Midbrain (tissue), 1 donor: Measurements from ENCODE around the gene CACNA2D2.
A peak's percentile ranks its signal among the peaks of the same experiment; 100 is the strongest.

Experiments
- DNase-seq: peaks from one replicate; lab custom pipeline; 2025; lab: John Stamatoyannopoulos, UW

The CACNA2D2 gene

DNA sequence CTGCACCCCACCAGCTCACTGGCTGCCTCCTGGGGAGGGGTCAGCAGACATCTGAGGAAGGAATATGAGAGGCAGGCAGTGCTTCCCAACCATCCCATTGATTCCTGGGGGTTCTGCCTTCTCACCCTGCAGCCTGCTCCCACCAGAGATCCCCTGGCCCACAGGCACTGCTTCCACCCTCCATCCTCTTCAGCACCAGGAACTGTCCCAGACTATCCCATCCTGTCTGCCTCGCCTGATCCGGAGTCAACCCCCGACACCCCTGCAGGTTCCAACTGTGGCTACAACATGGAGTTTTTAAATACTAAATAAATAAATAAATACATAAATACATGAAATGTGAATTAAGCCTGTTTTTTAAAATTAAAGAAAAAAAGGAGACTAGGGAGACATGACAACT, 43.6 kb downstream of the CACNA2D2 start:
- no peak for DNase-seq

DNA sequence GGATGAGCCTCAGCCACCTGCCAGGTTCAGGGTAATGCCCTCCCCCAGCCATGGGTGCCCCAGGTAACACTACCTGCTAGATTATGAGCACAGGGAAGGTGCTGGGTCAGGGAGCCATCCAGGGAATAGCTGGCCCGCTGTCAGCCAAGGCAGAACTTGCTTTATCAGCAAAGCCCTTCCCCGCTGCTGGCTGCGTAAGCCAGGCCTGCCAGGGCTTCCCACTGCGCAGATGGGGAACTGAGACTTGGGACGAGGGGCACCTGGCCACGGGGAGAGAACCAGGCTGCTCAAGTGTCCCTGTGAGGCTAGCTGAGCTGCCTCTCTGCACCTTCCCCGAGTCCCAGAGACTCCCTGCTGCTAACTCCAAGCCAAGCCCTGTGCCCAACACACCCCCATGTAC, 45.4 kb downstream of the CACNA2D2 start:
- no peak for DNase-seq

DNA sequence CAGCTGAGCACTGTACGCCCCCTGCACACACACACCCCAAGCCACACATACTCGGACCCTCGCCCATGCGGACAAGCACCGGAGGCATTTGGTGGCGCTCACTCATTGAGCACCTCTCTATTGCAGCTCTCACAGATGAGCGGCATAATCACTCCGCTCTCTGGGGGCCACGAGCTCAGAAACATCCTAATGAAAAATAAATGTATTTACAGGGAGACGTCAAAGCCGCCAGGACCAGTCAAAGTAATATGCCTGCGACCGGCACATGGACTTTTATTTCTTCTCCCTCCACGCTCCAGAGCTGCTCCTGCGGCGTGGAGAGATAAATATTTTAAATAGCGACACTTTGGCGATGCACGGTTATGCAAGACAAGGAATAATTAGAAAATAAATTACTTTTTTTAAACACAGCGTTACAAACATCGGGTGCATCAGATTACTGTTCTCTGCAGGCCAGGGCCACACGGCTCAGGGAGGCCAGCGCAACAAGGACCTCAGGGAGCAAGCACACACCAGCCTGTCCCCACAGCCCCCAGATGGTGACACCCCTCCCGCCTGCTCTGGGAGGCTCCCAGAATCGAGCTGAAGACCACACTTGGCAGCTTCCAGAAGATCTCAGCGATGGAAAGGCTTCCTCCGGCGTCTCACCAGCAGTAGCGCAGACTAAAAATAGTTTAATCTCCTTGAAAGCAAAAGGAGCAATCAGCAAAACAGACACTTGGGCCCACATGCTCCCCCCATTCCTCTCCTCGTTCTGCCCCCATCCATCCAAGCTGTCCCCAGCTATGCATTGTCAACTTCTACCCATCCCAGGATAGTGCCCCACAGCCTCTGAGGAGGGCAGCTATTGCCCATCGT, 48.0 kb downstream of the CACNA2D2 start:
- DNase-seq: no peak

DNA sequence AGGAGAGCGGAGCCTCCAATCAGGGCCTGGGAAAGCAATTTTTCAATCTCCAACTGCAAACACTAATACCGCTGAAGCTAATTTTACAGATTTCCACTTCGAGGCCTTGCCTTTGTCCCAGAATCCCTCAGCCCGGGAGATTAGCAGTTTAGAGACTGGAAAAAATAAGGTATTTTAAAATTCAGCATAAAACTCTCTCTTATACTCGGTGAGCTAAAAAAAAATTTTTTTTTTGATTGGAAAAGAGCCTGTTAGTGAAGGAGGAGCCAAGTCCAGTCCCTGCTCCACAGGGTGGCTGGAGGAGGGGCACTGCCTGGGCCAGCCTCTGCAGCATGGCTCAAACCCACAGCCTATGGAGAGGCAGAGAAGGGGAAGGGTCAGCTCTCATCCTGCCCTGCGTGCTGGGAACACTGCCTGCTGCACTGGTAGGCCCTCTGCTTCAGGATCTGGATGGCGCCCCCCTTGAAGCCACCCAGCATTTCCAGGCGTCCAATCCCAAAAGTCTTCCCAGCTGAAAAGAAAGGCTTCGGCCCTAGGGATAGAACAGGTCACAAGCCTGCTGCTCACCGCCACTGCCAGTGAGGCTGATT, 48.9 kb downstream of the CACNA2D2 start:
- DNase-seq: no peak

DNA sequence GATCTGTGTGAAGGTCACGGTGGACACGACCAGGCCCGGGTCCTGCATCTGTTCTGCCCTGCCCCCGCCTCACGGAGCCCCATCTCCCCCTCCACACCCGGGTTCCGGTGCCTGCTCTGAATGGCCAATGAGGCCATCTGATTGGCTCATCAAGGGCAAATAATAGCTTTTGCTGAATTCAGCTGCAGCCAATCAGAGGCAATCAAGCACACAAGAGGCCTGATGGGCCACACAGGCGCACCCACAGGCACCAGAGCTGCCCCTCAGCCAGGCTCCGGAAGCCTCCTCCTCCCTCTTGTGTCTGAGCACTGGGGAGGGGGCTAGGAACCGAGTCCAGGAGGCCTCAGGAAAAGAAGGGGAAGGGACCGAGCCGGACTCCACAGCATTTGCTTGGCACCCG, 49.5 kb downstream of the CACNA2D2 start:
- DNase-seq: no peak

DNA sequence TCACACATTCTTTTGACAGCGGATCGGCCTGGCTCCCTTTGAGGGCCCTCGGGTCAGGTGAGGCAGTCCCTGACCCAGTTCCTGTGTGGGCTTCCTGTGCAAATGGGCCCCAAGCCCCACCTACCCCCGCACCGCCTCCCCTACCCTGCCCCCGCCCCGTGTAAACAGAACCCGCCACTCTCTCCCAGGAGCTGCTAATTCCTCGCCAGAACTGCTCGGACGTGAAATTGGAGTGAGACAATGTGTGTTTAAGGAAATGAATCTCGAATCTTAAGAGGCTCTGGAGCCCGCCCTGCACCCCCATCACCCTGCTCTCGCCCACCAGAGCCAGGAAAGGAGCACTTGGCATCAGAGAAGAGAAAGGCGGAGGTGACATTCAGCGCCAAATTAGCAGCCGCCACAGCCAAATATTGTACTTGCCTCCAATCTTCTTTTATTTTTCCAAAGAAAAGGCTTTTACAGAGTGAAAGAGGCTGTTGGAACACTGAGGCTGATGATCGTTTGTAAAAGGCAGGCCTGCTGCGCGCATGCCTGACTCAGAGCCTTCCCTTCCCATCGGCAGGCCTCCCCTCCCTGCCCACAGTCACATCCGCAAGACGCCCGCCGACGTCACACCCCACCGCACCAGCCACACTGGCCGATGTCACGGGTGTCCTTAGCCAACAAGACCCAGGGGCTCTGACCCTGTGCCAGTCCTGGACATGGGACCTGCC, 53.1 kb downstream of the CACNA2D2 start:
- peak; percentile 40 for DNase-seq

DNA sequence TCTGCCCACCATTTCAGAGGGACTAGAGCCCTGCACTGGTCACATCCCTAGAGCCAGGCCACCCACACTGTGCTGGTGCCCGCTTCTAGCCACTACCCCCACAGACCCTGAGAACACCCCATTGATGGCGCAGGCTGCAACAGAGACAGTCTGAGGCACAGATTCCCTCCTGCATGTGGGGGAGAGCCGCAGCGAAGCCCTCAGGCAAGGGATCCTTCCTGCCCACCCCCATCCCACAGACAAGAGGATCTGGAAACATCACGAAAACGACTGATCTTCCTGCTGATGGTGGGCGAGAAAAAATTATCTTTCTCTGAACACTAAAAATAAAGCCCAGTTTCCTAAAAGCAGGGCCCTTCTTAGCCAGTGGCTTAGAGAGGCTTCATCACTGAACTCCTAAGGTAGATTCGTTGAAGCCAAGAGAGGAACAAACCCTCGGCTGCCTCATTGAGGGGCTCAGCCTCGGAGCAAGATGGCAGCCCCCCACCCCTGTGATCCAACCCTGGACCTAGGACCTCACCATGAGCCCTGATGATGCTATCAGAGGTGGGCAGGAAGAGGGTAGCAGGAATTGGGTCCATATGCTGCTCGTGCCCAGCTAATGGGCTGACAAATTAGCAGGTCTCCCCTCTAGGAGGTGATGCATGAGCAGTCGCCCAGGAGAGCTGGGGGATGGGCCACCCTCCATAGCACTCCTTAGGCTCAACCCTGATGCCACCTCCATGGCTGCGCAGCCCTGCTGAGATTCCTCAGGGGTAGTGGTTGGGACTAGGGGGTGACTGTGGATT, 54.5 kb downstream of the CACNA2D2 start:
- no peak for DNase-seq

DNA sequence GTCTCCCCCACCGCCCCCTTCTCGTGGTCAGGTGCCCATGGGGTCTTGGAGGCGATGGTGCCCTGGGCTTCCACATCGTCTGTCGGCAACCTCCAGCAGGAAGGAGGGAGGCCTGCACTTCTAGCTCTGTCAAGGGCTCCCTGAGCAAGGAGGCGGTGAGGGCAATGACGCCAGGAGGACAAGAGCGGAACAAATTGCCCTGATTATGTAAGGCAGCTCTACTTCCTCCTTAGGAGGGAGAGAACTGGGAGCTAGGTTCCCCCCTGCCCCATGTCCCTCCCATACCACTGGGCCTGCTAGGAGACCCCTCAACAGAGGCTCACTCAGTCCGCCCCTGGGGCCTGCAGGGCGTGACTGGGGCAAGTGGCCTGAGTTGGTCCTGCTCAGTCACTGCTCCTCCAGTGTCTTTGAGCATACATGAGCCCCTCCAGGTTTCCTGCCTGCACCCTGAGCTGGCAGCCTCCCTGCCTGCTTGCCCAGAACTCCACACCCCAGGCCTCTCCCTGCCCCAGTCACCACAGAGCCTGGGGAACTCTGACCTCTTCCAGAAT, 56.1 kb downstream of the CACNA2D2 start:
- no peak for DNase-seq

DNA sequence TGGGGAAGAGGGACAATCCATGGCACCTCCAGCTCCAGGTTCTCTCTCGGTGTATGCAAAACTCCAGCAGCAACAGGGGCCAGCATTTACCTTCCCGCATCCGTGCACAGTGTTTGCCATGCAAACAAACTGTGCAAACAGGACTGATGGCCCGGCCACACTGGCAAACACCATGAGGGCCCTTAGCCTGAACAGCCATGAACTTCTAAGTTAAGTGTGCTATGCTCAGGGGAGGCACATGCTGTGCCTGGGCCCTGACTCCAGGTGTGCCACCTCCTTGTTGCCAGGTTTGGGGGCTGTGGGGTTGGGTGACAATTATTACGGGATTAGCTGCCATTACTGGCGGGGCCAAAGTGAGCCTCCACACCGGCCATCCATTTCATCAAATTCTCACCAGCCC, 57.5 kb downstream of the CACNA2D2 start:
- DNase-seq: no peak

DNA sequence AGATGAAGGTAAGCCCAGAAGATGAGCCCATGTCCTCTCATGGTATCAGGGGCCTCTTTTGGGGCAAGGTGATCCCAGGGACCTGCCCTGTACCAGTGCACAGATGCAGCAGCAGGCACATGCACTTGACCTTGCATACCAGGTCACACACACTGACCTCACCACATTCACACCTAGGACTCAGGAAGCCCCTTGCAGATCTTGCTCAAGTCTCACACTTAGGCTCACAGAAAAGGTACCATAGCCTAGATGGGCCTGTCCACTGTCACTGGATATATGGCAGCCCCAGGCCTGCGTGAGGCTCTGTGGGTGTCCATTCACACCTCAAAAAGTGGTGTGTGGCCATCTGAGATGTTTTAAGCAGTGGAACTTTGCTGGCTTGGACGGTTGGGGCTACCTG, 58.7 kb downstream of the CACNA2D2 start:
- DNase-seq: no peak

DNA sequence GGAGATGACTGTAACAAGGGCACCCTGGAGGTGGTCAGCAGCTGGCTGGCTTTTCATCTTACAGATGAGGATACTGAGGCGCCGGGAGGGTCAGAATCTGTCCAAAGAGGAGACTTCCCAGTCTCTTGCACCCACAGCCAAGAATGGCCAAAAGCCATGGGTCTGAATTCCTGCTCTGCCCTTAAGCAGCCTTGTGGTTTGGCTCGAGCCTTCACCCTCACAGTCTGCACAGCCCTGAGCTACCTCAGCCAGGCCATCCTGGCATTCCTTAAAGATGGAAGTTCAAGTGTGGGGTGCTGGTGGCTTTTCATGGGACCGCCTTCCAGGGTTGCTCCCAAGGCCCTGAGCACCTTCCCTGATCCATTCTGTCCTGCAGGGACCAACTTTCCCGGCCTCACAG, 59.2 kb downstream of the CACNA2D2 start:
- DNase-seq: no peak

DNA sequence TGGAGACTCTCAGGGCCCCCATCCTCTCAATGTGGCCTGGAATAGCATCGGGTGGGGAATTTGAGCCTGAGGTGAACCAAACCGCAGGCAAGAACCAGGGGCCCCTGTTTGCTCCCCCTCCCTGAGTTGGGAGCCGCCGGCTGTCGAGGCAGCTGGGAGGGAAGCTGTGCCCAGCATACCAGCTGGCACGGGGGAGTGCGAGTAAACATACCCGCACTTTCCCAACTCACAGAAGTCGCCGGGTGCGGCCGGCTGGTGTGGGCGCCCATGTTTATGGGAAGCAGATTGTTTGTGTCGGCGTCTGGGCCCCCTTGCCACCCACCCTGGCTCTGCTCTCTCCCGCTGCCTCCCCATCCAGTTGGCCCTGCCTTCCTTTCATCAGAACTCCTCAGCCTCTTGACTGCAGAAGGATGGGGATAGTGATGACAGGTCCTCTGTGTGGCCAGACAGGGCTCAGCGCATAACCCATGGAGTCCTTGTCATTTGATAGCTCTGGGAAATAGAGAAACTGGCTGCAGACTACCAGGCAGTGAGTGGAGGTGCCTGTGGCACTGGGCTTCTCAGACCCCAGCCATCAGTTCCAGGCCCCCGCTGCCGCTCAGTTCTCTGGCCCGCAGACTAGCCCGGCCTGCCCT, 60.4 kb downstream of the CACNA2D2 start:
- no peak for DNase-seq

DNA sequence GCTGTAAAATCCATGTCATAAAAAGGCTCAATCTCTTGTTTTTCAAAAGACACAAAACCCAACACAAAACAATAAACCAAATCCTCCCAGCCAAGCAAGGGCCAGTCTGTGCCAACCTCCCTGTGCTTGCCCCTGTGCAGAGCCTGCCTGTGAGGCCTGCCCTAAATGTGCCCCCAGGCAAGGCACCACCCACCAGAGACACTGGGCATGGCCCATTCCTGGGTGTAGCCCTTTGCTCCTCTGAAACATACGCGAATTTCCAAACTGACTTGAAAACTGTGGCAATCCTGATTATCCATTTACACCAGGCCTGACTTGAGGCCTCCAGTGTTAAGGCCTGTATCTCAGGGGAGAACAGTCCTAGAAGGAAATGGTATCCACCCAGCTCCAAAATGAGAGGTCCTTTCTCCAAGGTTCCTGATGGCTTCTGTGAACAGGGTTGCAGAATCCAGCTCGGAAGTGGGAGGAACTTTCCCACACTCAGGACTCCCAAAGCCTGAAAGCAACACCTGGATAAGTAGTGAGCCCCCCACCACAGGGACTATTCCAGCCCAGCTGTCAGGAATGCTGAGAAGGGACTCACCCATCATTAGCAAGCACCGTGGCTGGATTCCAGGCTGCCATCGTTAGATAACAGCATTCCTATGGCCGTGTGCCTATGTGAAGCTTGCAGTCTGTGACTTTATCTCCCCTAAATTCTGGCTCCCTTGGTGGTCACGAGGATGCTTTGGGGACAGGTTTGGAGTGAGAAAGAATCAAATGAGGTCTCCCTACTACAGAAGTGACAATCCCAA, 61.8 kb downstream of the CACNA2D2 start:
- no peak for DNase-seq

DNA sequence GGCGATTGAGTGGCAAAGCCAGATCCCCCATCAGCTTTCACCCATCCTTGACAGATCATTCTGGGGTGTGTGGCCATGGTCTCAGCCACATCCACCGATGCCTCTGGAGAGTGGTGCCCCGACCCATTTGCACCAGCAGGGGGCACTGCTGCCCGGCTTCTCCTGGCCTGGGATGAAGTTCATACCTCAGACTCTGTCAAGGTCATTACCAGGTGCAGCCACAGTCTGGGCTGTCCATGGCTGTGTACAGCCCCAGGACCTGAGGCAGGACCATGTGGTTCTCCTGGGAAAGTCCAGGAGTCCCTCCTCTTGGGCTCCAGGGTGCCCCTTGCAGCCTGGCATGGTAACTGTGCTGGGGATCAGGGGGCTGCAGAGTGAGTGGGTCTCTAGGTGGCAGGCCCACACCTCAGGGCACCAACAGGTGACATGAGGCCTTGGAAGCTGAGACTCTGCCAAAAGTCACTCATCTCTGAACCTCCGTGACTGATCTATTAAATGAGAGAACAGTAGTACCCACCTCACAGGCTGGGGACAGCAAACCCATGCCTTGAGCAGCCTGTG, 67.2 kb downstream of the CACNA2D2 start:
- peak; percentile 32 for DNase-seq

DNA sequence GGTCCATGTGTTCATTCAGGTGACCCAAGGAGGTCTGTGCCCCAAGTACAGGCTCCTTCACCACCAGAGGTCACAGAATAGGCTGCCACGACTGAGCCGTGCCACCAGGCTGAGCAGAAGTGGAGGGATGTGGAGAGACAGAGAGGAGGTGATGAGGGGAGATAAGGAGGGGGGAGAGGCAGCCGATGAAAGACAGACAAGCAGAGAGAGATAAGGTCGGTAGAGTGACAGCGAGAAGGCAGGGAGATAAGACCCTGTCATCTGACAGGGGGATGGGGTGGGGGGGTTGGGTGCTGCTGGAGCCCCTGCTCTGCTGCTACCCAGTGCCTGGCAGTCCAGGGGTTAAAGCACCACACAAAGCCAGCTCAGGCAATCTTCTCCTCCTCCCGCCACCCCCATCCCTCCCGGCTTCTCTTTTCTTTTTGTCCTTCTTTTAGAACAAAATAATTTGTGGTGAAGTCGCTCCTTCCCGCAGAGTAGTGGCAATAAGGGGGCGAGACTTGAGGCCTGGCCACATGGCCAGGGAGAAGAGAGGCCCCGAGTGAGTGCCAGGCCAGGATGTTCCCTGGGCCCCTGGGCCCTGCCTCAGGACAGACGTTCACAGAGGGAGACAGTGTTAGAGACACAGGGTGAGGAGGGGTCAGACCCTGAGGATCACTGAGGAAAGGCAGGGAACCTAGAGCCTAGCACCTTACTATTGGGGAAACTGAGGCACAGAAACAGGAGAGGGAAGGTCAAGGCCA, 67.9 kb downstream of the CACNA2D2 start:
- no peak for DNase-seq

DNA sequence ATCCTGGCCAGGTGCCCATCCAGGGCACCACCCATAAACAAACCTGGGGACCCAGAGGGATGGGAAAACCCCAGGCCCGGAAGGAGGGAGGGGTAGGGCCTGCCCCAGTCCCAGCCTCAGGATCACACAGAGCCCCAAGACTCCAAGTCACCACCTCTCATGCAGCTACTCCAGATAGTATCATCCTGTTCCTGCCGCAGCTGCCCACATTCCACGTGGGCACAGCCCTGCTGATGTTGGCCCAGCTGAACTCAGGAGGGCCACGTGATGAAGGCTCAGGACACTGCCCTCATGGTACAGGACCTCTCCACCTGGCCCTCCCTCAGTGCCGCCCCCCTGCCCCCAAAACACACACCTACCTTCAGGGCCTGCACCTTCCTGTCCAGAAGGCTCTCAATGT, 69.5 kb downstream of the CACNA2D2 start:
- DNase-seq: no peak

DNA sequence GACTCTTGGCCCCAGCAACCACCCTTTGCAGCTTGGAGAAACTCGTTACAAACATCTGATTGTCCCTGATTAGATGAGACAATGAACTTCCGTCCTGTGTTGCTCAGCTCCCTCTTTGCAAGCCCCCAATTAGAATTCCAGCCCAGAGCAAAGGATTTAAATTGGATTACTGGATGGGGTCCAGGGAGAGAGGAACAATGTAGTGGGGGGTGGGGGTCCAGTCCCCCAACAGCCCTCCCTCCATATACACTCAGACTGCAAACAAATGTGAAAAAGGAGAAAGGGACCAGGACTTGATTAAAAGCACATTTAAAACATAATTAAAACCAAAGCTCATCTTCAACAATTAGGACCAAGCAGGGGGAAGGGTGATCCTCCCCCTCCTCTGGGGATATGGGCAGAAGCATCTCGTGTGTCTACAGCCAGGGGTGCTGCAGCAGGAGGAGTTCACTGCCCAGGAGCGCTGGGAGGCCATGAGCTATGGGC, 72.4 kb downstream of the CACNA2D2 start:
- no peak for DNase-seq

DNA sequence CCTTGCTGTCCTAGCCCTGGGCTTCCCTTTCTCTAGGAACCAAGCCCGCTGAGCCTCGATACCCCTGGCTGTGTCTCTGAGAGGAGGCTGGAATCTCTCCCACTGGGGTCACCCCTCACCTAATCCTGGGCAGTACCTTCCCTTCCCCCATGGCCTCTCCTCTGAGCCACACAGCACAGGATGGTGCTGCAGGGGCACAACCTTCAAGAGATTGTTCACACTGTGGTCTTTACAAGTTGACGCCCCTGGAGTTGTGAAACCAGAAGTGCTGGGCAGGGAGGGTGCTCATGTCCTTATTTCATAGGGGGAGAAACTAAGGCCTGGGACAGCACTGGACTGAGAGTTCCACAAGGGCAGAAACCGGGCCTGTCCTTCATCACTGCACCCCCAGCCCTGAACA, 73.2 kb downstream of the CACNA2D2 start:
- no peak for DNase-seq

DNA sequence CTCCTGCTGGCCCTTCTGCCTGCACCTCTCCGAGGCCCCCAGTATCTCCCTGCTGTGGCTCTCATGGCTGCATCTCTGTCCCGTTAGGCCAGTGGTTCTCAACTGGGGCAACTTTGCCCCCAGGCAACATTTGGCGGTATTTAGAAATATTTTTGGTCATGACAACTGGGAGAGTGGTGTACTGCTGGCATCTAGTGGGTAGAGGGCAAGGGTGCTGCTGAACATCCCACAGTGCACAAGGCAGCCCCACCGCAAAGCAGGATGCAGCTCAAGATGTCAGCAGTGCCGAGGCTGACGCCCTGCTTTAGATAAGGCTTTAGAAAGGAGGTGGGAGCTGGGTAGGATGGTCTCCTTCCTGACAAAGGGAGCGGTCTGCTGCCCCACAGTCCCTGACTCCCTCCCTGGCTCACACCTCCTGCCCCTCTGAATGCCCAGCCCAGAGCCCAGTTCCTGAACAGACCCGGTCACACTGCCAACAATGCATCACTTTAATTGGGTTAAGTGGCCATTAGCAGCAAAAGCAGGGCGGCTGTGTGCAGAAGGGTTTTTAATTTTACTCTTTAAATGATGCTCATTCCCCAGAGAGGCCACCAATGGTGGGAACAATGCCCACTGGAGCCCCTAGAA, 75.3 kb downstream of the CACNA2D2 start:
- DNase-seq: no peak
